Lung (tissue), 12 donors: ENCODE results near the gene TBX3. TPM values are rescaled to one million over a fixed set of nuclear protein-coding genes. Genes with fewer than 3 reads are reported as not detected.

Experiments used
- ATAC-seq: fragments of 200-7000 bp; cut with Tn5 transposase; one replicate; pipeline ENCODE4 v1.9.1; 2020; ENCODE audit warnings: moderate number of reproducible peaks; ENCODE audit not compliant: insufficient read depth, low FRiP score
- DNase-seq, 3 donors: peaks; one replicate each; pipeline ENCODE4 v3.0.0-alpha.2; 2013 to 2017
- H3K27ac ChIP-seq, 2 donors: one replicate each; pipeline ENCODE4 v1.5.1; 2013; ENCODE audit warnings: mild to moderate bottlenecking in 2 of 2, moderate library complexity in 2 of 2, control low read depth in 1 of 2, inconsistent platforms in 1 of 2, low read depth in 1 of 2, low read length in 1 of 2
- H3K27me3 ChIP-seq, 3 donors: one replicate each; pipeline ENCODE4 v1.5.1; 2013; ENCODE audit warnings: low read length in 2 of 3; ENCODE audit not compliant: control insufficient read depth in 3 of 3, insufficient read depth in 3 of 3
- H3K36me3 ChIP-seq, 4 donors: one replicate each; pipeline ENCODE4 v1.5.1; 2013; ENCODE audit warnings: low read length in 4 of 4, mild to moderate bottlenecking in 1 of 4, moderate library complexity in 1 of 4; ENCODE audit not compliant: control insufficient read depth in 4 of 4, insufficient read depth in 4 of 4
- H3K4me1 ChIP-seq, 5 donors: one replicate each; pipeline ENCODE4 v1.5.1; 2013; ENCODE audit warnings: low read length in 5 of 5, mild to moderate bottlenecking in 2 of 5, moderate library complexity in 1 of 5; ENCODE audit not compliant: control insufficient read depth in 5 of 5, insufficient read depth in 5 of 5
- H3K4me3 ChIP-seq: one replicate; pipeline ENCODE4 v1.5.1; 2013; ENCODE audit warnings: mild to moderate bottlenecking, control low read depth, moderate library complexity
- H3K9ac ChIP-seq, 2 donors: one replicate each; pipeline ENCODE4 v1.5.1; 2013; ENCODE audit warnings: low read length in 2 of 2, control low read depth in 1 of 2; ENCODE audit not compliant: insufficient read depth in 1 of 2
- H3K9me3 ChIP-seq, 4 donors: one replicate each; pipeline ENCODE4 v1.5.1; 2013; ENCODE audit warnings: low read length in 3 of 4, mild to moderate bottlenecking in 1 of 4, moderate library complexity in 1 of 4; ENCODE audit not compliant: control insufficient read depth in 4 of 4, insufficient read depth in 3 of 4
- CTCF ChIP-seq: IDR thresholded peaks from 2 replicates; pipeline ENCODE4 v1.5.1; 2012; ENCODE audit warnings: mild to moderate bottlenecking; ENCODE audit errors: control extremely low read depth, extremely low read depth
- WGBS, 2 donors: extraction: QIAGEN DNeasy Blood & Tissue Kit; methylation state at CpG; one replicate each; pipeline ENCODE4 v1.1.7; 2013; 5-methylcytosine and 5-hydroxymethylcytosine counted together
- polyA plus RNA-seq, 2 donors: library from polyadenylated mRNA; stranded (reverse); fragments of 200-250 nt; gene quantifications; one replicate each; pipeline ENCODE4 v1.2.1, GENCODE V29; 2013
- total RNA-seq, 2 donors: library from RNA; depleted of rRNA in 1 of 2; stranded (reverse); fragments of >200 nt in 1 of 2; gene quantifications; one replicate each; pipeline ENCODE4 v1.2.1, GENCODE V29; 2014 to 2021
- donor health status: control.
- donor health status: control.
- donor health status: Bipolar disorder and iron deficiency.
- donor health status: healthy.
- donor health status: DM: yes; HTN: yes; CAD: no.

Gene TBX3
- total and polyA plus RNA-seq, 4 donors = 19.3 to 126 (median 39.6) TPM

GRCh38 chr12:114666746-114667668, 17.0 kb downstream of the TBX3 start:
- Histone ChIP-seq H3K9me3 (peaks cover 0 to 3% (median 0%) of the 10 kb centered on the region in 4 donors), H3K9ac (no peak overlapping the region), H3K27me3 (peaks cover 8 to 69% (median 17%) of the 10 kb centered on the region in 3 donors), H3K36me3 (peaks cover 0 to 4% (median 1%) of the 10 kb centered on the region in 4 donors), H3K27ac (no peak overlapping the region), H3K4me3 (no peak overlapping the region), H3K4me1 (peaks cover 0 to 45% (median 0%) of the 10 kb centered on the region in 5 donors)
- WGBS, 2 donors = 33 to 44% methylated on average over 48 to 53 of the region's 53 CpGs
- no peak for TF ChIP-seq CTCF
- DNase-seq = peak in 2 of 3 donors; percentile 37 to 55
- ATAC-seq = no peak

DNA sequence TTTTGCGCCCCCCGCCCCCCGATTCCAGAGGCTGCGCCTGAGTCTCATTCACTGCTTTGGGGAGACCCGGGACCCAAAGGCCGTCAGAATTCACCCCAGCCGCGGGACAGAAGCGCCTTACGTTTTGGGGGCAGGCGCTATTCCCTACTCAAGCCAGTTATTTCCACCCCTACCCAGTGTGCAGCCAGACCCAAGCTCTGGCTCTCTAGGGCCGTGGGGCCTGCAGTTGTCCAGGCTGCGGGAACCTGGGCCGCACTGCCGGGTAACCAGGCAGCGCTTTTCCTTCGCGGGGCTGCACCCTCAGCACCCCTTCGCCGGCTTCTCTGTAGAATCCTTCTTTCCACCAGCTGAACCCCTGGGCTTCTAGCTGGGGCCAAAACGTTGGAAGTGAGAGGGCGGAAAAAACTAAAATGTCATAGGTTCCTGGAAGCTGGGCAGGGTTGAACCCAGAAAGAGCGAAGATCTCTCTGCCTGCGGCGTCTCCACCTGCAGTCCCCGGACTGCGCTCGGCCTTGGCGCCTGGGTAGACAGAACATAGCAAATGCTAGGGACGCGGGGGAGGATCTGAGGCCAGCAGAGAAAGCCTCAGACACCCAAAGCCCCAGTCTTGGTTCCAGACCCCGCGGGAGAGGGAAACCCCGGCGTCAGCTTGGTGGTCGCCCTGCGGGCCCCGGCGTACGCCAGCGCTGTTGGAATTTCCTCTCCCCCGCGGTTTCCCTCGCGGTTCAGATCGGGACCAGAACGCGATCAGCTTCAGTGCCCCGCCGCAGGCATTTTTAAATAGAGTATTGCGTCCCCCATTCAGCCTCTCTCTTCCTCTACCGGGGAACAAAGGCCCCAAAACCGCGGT, 18.3 kb downstream of the TBX3 start:
- H3K4me3 ChIP-seq = no peak overlapping the region
- WGBS, 2 donors = 28 to 44% methylated on average over 49 to 52 of the region's 54 CpGs
- peak in 2 of 3 donors; percentile 16 to 35 for DNase-seq
- ATAC-seq = no peak
- TF ChIP-seq CTCF = no peak
- H3K27me3 ChIP-seq = peaks cover 8 to 59% (median 17%) of the 10 kb centered on the region in 3 donors
- H3K9me3 ChIP-seq = no peaks in the 10 kb centered on the region
- no peaks in the 10 kb centered on the region for H3K36me3 ChIP-seq
- H3K9ac ChIP-seq = no peak overlapping the region
- H3K27ac ChIP-seq = no peak overlapping the region
- H3K4me1 ChIP-seq = peaks cover 0 to 31% (median 0%) of the 10 kb centered on the region in 5 donors

DNA sequence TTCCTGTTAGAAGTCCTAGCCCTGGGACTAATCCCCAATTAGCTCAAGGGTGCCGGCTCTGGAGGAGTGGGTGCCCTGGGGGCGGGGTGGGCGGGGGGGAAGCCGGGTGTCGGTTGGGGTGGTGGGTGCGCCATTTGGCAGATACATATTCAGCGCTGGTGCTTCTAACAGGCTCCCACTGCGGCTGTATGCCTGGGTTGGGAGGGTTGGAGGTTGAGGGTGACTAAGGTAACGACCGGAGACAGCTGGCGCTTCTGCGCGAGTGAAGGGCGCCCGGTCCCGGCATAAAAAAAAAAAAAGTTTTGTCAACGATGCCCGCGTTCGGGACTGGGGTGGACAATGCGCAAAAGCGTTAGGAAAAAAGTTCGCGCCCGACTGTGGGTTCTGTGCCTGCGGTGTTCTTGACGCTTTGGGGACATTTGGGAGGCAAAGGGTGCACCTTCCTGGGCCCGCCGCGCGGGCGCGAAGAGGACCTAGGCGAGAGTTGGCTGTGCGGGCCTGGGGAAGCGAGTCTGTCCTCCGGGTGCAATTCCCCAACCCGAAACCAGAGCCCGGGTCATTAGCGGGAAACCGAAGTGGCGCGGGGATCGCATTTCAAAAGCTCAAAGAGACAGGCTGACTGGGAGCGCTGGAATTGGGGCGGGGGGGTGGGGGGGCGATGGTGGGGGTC, 19.2 kb downstream of the TBX3 start:
- H3K9ac ChIP-seq = no peak overlapping the region
- no peaks in the 10 kb centered on the region for H3K9me3 ChIP-seq
- H3K4me3 ChIP-seq = no peak overlapping the region
- H3K36me3 ChIP-seq = no peaks in the 10 kb centered on the region
- no peak for ATAC-seq
- 17 to 24% methylated on average over 44 to 47 of the region's 47 CpGs for WGBS, 2 donors
- peak; percentile 40 to 58 (median 49) for DNase-seq
- H3K4me1 ChIP-seq = peaks cover 0 to 24% (median 0%) of the 10 kb centered on the region in 5 donors
- no peak for TF ChIP-seq CTCF
- no peak overlapping the region for H3K27ac ChIP-seq
- peaks cover 8 to 52% (median 13%) of the 10 kb centered on the region in 3 donors for H3K27me3 ChIP-seq
